Activated naive CD8-positive, alpha-beta T cell treated with anti-CD3 and anti-CD28 coated beads, Interleukin-2, amount 10 ng/mL, durations not matched to agents 7 days and 5 days (primary cell): ENCODE measurements around the gene LRRC32. TPM values are rescaled to one million over a fixed set of nuclear protein-coding genes. Genes with fewer than 3 reads are reported as not detected.

Experiments used
- ATAC-seq: fragments of 150-1000 bp; cut with Tn5 transposase; one replicate; pipeline ENCODE4 v1.10.0; 2021; ENCODE audit warnings: low read depth, moderate library complexity
- POLR2A ChIA-PET: fragments of 350-600 bp; sonication (Branson Sonifier 250); formaldehyde crosslinking; loops from one replicate; lab custom pipeline; 2021; ENCODE audit warnings: antibody characterized with exemption; lab: Charles Lee
- DNase-seq: peaks from one replicate; pipeline ENCODE4 v3.0.0; 2021
- H3K27ac Mint-ChIP-seq: one replicate; pipeline ENCODE4 v1.8.0; 2022; ENCODE audit warnings: mild to moderate bottlenecking, mixed read lengths
- H3K27me3 Mint-ChIP-seq: one replicate; pipeline ENCODE4 v1.8.0; 2022; ENCODE audit warnings: mild to moderate bottlenecking, moderate library complexity, mixed read lengths
- H3K36me3 Mint-ChIP-seq: one replicate; pipeline ENCODE4 v1.8.0; 2021; ENCODE audit warnings: mild to moderate bottlenecking, mixed read lengths
- H3K4me1 Mint-ChIP-seq: one replicate; pipeline ENCODE4 v1.8.0; 2021; ENCODE audit warnings: mixed read lengths
- H3K4me3 Mint-ChIP-seq: one replicate; pipeline ENCODE4 v1.8.0; 2022; ENCODE audit warnings: mild to moderate bottlenecking, moderate library complexity, mixed read lengths
- H3K9me3 Mint-ChIP-seq: one replicate; pipeline ENCODE4 v1.8.0; 2021; ENCODE audit warnings: mixed read lengths
- total RNA-seq, 2 experiments: library from RNA; stranded (reverse); gene quantifications; one replicate each; pipeline ENCODE4 v1.2.3, GENCODE V29; 2021

The LRRC32 gene
- total RNA-seq, 2 experiments from 2014 or later: 0.34 to 0.75 TPM

DNA sequence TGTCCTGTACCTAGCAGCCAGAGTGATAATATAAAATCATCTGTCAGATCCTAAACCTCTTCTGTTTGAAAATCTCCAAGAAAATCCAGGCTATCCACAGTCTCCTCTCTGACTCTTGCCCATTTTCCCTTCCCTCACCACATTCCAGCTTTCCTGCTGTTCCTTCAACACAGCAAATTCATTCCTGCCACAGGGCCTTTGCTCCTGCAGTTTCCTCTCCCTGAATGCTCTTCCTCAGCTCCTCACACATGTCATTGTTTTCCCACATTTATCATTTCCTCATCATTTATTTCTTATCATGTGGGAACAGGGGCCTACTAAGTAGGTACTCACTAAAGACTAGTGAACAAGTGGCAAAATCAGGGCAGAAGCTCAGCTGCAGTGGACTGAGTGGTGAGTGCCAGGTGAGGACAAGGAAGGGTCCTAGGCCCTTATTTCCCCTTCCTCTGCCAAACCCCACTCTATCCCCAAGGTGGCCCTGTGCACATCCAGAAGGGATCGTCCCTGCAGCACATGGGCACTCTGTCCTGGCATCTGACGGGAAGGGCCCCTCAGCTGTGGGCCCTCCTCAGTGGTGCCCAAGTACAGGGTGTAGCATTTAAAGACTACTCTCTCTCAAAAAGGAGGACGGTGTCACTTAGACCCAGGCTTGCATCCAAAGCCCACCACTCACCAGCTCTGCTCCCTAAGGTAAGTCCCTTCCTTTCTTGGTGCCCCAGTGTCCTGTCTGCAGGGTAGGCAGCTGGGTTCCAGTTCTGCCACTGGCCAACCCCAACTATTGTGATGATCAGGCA, 2.0 kb downstream of the LRRC32 start:
- Mint-ChIP-seq H3K27ac (no peak overlapping the region), H3K36me3 (no peaks in the 10 kb centered on the region), H3K9me3 (no peaks in the 10 kb centered on the region), H3K4me1 (peaks cover 43% of the 10 kb centered on the region), H3K27me3 (peaks cover 23% of the 10 kb centered on the region), H3K4me3 (no peak overlapping the region)
- DNase-seq (no peak), ATAC-seq (no peak)
- POLR2A ChIA-PET: interaction anchor here (1.3 kb wide), 1 partner anchor 10 kb away, joined by 3 read pairs; no protein-coding TSS in a partner anchor

- no peak for ATAC-seq
- DNase-seq: no peak
- no peak overlapping the region for H3K4me3 Mint-ChIP-seq
- POLR2A ChIA-PET: interaction anchor here (1.3 kb wide), 1 partner anchor 9 kb away, joined by 3 read pairs; no protein-coding TSS in a partner anchor
- H3K27ac Mint-ChIP-seq: peak overlapping the region; percentile 21
- peaks cover 23% of the 10 kb centered on the region for H3K27me3 Mint-ChIP-seq
- H3K36me3 Mint-ChIP-seq: no peaks in the 10 kb centered on the region
- H3K4me1 Mint-ChIP-seq: peaks cover 39% of the 10 kb centered on the region
- no peaks in the 10 kb centered on the region for H3K9me3 Mint-ChIP-seq
These were observed 2.7 kb downstream of the LRRC32 start for GRCh38 chr11:76667856-76668255.

DNA sequence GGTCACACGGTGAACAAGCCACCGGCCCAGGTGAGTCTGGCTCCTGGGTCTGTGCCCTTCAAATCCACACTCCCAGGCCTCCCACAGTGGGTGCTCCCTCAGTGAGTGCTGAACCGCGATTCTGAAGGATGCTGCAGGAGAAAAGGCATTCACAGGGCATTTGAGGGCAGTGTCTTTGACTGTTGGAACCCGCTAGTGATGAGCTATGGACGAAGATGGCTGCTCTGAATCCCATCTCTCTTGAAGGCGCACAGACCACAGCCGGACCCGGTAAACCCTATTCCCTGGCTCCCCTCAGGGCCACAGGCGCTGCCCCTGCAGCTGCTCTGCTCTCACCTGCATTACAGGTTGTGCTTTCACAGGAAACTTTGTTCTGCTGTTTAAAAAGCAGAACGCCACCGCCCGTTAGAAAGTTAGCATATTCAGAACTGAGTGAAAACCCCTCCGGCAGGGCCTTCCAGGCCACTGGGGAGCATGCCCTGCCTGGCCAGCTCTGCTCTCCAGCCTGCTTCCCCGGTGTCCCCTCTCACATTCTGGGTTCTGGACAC, 3.2 kb downstream of the LRRC32 start:
- Mint-ChIP-seq H3K27me3 (peaks cover 23% of the 10 kb centered on the region), H3K36me3 (no peaks in the 10 kb centered on the region), H3K4me3 (no peak overlapping the region), H3K9me3 (no peaks in the 10 kb centered on the region), H3K27ac (peak overlapping the region; percentile 21), H3K4me1 (peaks cover 36% of the 10 kb centered on the region)
- ATAC-seq (no peak), DNase-seq (no peak)
- POLR2A ChIA-PET: interaction anchor here (1.3 kb wide), 1 partner anchor 9 kb away, joined by 3 read pairs; no protein-coding TSS in a partner anchor

DNA sequence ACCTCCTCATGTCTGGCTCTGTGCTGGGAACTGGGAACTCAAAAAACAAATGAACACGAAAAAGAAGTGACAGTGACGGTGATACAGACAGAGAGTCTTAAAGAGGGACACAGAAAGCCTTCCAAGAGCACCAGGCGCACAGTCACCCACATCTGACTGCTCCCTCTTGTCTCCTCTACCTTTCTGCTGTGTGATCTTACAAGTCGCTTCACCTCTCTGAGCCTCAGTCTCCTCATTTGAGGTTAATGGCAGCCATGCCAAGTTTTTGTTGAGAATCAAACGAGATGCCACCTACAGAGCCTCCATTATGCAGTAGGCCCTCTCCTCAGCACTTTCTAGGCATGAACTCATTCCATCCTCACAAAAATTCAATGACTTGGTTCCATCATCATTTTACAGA, 3.7 kb downstream of the LRRC32 start:
- Mint-ChIP-seq H3K9me3 (no peaks in the 10 kb centered on the region), H3K4me1 (peaks cover 34% of the 10 kb centered on the region), H3K36me3 (no peaks in the 10 kb centered on the region), H3K4me3 (no peak overlapping the region), H3K27ac (peak overlapping the region; percentile 31), H3K27me3 (peaks cover 23% of the 10 kb centered on the region)
- POLR2A ChIA-PET: no interaction called here
- DNase-seq: no peak
- ATAC-seq: no peak

DNA sequence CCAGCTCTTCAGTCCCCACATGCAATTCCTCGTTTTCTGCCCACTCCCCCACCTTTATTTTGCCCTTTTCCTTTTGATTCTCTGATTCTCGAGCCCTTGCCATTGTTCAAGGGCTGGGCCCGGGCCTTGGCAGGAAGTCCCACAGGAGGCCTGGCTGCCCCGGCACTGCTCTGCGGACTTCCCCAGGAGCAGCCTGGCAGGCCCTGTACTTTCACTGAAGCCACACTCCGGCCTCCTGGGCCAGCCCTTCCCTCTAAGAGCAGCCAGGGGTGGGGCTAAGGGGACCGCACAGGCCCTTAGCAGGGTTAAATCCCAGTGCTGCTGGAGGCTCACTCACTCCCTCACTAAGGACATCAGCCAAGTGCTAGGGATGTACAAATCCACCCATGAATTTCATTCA, 4.1 kb downstream of the LRRC32 start:
- peaks cover 32% of the 10 kb centered on the region for H3K4me1 Mint-ChIP-seq
- no peak overlapping the region for H3K27ac Mint-ChIP-seq
- POLR2A ChIA-PET: no interaction called here
- H3K9me3 Mint-ChIP-seq: no peaks in the 10 kb centered on the region
- no peaks in the 10 kb centered on the region for H3K36me3 Mint-ChIP-seq
- H3K4me3 Mint-ChIP-seq: no peak overlapping the region
- DNase-seq (no peak), ATAC-seq (no peak)
- H3K27me3 Mint-ChIP-seq: peaks cover 24% of the 10 kb centered on the region

DNA sequence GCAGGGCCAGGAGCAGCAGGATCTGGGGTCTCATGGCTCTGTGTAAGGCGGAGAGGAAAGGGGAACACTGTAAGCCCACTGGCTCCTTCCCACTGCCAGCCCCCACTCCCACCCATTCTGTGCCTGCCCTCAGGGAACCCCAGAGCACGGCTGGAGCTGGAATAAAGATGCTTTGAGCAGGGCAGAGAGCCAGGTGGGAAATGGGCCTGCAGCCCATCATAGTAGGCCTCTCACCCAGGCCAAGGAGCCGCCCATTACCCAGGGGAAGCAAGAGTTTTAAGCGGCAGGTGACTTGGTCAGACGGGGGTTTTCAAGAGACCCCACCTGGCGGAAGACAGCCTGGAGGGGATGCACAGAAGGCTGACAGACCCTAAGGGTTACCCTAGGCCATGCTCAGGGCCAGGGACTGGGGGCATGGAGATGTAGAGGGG, 4.6 kb downstream of the LRRC32 start:
- DNase-seq (no peak), ATAC-seq (no peak)
- Mint-ChIP-seq H3K4me1 (peaks cover 30% of the 10 kb centered on the region), H3K9me3 (no peaks in the 10 kb centered on the region), H3K4me3 (no peak overlapping the region), H3K27me3 (peaks cover 24% of the 10 kb centered on the region), H3K36me3 (no peaks in the 10 kb centered on the region), H3K27ac (peak overlapping the region; percentile 24)
- POLR2A ChIA-PET: no interaction called here

DNA sequence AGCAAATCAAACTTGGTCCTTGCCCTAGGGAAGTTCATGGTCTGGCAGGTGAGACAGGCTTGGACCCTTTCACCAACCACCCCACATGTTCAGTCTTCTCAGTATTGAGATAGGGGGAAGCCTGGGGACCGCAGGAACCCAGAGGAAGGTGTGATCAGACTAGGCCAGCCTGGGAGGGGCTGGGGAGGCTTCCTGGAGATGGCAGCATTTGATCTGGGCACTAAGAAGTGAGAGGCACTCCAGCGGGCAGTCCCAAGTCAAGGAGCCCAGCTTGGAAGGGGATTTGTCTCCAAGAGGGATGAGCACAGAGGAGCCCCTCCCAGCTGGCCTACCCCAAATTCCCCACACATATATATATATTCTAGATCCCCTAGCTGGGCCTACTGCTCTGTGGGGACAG, 5.4 kb downstream of the LRRC32 start:
- DNase-seq: no peak
- H3K36me3 Mint-ChIP-seq: no peaks in the 10 kb centered on the region
- H3K9me3 Mint-ChIP-seq: no peaks in the 10 kb centered on the region
- H3K27ac Mint-ChIP-seq: peak overlapping the region; percentile 84
- H3K4me3 Mint-ChIP-seq: peak overlapping the region; percentile 41
- peaks cover 24% of the 10 kb centered on the region for H3K27me3 Mint-ChIP-seq
- H3K4me1 Mint-ChIP-seq: peaks cover 30% of the 10 kb centered on the region
- peak; percentile 62 for ATAC-seq
- POLR2A ChIA-PET: interaction anchor here (1.4 to 1.9 kb wide), 2 partner anchors 11 to 77 kb away, joined by 5 to 9 read pairs; no protein-coding TSS in a partner anchor

DNA sequence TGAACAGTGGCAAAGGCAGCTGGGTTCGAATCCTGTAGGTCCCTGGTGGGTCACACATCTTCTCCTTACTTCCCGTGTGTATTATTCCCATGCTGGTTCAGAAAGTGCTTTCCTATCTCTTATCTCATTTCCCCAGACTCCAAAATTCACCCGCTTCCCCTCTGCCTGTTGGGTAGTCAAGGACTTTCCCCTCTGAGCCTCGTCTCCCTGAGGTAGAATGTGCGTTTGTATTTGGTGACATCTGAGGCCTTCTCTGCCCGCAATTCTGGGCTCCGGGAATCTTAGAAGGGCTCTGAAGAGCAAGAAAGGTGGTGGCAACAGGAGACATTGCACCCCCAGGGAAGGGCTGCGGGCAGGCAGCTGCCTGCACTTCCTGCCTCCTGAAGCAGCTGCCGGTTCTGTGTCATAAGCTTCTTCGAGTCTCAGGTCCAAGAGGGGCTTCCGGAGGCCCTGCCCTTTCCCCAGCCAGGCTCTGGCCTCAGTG, 5.9 kb downstream of the LRRC32 start:
- peak overlapping the region; percentile 84 for H3K27ac Mint-ChIP-seq
- peak overlapping the region; percentile 41 for H3K4me3 Mint-ChIP-seq
- POLR2A ChIA-PET: interaction anchor here (0.6 to 1.9 kb wide), 3 partner anchors 12 to 77 kb away, joined by 3 to 9 read pairs (median 5); no protein-coding TSS in a partner anchor
- peak; percentile 76 for ATAC-seq
- H3K27me3 Mint-ChIP-seq: peaks cover 18% of the 10 kb centered on the region
- no peaks in the 10 kb centered on the region for H3K36me3 Mint-ChIP-seq
- no peaks in the 10 kb centered on the region for H3K9me3 Mint-ChIP-seq
- H3K4me1 Mint-ChIP-seq: peaks cover 28% of the 10 kb centered on the region
- DNase-seq: peak; percentile 60

- H3K27me3 Mint-ChIP-seq: peaks cover 13% of the 10 kb centered on the region
- ATAC-seq: no peak
- POLR2A ChIA-PET: interaction anchor here (0.6 to 1.9 kb wide), 4 partner anchors 8 to 76 kb away, joined by 3 to 9 read pairs (median 4); no protein-coding TSS in a partner anchor
- DNase-seq: no peak
- H3K4me3 Mint-ChIP-seq: no peak overlapping the region
- H3K36me3 Mint-ChIP-seq: no peaks in the 10 kb centered on the region
- H3K27ac Mint-ChIP-seq: peak overlapping the region; percentile 84
- H3K4me1 Mint-ChIP-seq: peaks cover 28% of the 10 kb centered on the region
- H3K9me3 Mint-ChIP-seq: no peaks in the 10 kb centered on the region
These were observed 6.6 kb downstream of the LRRC32 start for GRCh38 chr11:76663912-76664440.

DNA sequence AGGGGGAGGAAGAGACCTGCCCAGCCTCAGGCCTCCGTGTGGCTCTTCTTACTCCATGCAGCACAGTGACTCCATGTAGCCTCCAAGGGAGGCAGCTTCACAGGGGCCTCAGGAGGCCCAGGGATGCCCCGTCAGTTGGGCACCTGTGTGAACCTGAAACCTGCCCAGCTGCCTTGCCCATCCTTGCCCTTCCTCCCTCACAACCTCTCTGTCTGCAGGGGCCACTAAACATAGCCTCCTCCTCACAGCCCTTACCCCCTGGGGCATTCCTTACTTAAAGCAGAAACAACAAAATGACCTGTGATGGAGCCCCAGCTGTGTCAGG, 7.1 kb downstream of the LRRC32 start:
- POLR2A ChIA-PET: interaction anchor here (0.8 to 0.9 kb wide), 2 partner anchors 9 to 34 kb away, joined by 3 read pairs; no protein-coding TSS in a partner anchor
- Mint-ChIP-seq H3K36me3 (no peaks in the 10 kb centered on the region), H3K4me3 (no peak overlapping the region), H3K4me1 (peaks cover 28% of the 10 kb centered on the region), H3K27ac (peak overlapping the region; percentile 45), H3K9me3 (no peaks in the 10 kb centered on the region), H3K27me3 (peaks cover 10% of the 10 kb centered on the region)
- DNase-seq (no peak), ATAC-seq (no peak)

GRCh38 chr11:76662656-76663485, 7.7 kb downstream of the LRRC32 start:
- Mint-ChIP-seq H3K36me3 (no peaks in the 10 kb centered on the region), H3K4me3 (no peak overlapping the region), H3K27me3 (peaks cover 5% of the 10 kb centered on the region), H3K9me3 (no peaks in the 10 kb centered on the region), H3K4me1 (peaks cover 26% of the 10 kb centered on the region), H3K27ac (no peak overlapping the region)
- ATAC-seq (no peak), DNase-seq (no peak)
- POLR2A ChIA-PET: interaction anchor here (0.8 kb wide), 1 partner anchor 33 kb away, joined by 3 read pairs; no protein-coding TSS in a partner anchor

GRCh38 chr11:76661834-76662434, 8.6 kb downstream of the LRRC32 start:
- ATAC-seq: no peak
- H3K27ac Mint-ChIP-seq: no peak overlapping the region
- H3K9me3 Mint-ChIP-seq: no peaks in the 10 kb centered on the region
- no peaks in the 10 kb centered on the region for H3K36me3 Mint-ChIP-seq
- H3K4me1 Mint-ChIP-seq: peaks cover 28% of the 10 kb centered on the region
- H3K27me3 Mint-ChIP-seq: peaks cover 2% of the 10 kb centered on the region
- H3K4me3 Mint-ChIP-seq: no peak overlapping the region
- no peak for DNase-seq
- POLR2A ChIA-PET: no interaction called here
